HG02885 (cell line): ENCODE measurements around the gene AFDN.

Experiments used
- ATAC-seq: cut with Tn5 transposase; IDR thresholded peaks from one replicate; pipeline ENCODE4 v1.9.1; 2021; ENCODE audit warnings: mild to moderate bottlenecking; ENCODE audit not compliant: unreplicated experiment, poor library complexity

The AFDN gene

DNA sequence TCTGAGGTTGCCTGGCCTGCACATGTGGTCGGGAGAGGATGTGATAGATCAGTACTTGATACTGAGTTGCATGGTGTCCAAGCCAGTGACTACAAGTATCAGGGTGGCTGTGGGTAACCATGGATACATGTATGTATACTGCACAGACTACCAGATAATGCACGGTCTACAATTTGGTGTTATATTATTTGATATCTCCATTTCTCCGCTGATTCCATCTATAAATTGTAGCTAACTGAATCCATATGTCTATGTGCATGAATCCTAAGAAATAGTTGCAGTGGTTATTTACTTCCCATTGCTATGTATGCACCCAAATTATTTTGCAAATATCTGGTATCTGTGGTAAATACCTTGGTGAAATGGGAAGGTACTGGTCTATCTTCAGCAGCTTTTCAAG is 87.0 kb downstream of the AFDN start:
- ATAC-seq: no peak

DNA sequence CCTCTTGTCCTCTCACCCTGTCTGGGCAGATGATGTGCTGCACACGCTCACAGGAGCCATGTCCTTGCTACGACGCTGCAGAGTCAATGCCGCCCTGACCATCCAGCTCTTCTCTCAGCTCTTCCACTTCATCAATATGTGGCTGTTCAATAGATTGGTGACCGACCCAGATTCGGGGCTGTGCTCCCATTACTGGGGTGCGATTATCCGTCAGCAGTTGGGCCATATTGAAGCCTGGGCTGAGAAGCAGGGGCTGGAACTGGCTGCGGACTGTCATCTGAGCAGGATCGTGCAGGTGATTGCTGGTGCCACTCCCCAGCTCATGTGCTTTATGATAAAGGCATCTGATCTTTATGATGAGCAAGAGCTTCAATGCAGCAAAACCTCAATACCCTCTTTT is 88.4 kb downstream of the AFDN start:
- no peak for ATAC-seq

DNA sequence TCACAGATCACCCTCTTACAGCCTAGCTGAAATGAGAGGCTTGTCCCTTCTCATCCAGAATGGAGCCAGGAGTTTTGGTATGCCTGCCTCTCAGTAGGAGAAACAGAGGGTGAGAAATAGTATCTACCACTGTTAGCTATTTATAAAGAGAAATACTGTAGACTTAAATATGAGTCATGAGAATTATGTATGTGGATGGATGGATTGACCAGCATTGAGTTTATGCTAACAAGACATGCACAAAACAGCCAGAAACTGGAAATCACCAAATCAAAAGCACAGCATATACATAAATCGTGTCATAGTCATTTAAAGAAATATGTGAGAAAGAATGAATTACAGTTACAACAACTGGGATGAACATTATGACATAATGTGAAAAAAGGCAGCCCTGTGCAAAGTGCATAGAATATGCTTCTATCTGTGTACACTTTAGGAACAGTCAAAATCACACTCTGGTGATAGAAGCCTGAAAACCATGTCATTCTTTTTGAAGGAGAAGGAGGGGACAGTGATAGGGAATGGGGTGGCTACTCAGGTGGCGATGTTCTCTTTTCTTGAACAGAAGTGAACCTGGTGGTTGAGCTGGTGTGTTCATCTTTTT is 90.9 kb downstream of the AFDN start:
- no peak for ATAC-seq

DNA sequence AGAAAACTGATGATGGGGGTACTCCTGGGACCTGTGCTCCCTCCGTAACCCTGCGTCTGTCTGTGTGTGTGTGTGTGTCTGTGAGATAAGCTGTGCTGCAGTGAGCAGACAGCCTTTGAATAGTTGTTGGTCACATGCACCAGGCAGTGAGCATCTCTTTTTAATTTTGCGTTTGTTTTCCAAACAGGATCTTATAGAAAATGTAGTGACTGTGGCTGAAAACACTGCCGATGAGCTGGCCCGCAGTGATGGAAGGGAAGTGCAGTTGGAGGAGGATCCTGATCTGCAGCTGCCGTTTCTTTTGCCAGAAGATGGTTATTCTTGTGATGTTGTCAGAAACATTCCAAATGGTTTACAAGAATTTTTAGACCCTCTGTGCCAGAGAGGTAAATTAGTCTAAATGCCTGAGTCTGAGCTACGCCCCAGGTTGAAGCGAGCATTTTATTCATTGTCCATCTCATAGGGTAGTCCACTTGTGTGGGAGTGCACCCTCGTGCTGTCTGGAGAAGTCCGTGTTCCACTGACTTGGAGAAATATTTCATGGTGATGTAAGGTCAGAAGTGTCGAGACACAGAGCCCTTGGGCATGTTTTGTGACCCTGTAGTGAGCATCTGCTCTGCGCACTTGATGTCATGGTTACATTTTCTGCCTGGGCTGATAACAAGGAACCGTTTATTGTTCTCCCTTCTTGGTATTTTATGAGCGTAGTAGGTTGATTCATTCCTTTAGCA is 92.0 kb downstream of the AFDN start:
- ATAC-seq: no peak

DNA sequence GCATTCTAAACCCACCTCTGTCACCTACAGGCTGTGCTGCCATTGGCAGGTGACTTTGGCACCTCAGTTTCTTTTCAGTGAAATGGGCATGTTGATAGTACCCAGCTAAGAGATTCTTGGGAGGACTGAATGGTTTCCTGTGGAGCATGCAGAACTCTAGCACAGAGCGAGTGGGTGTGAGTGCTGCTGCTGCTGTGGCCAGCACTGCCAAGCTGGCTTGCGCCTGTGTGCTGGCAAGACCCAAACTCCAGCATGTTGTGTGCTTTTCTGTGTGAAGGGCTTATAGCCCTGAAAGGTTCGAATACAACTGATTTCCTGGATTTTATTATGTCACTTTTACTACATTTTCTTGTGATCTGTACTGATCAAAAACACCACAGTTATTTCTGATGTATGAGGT is 92.6 kb downstream of the AFDN start:
- ATAC-seq: no peak

DNA sequence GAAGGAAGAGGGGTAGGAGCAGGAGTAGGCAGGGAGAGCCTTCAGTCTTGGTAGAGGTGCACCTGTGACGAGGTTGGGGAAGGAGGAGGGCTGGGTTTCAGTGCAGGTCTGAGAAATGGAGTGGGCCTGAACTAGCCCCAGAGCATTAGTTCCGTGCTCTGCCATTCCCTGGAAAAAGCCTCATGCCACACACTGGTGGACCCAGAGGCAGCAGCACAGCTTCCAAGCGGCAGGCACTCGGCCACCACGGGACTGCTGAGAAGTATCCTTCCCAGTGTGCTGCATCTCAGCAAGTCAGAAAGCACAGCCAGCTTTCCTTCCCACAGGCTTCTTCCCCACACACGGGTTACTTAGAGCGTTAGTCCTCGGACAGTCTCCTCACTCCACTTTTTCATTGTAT is 93.5 kb downstream of the AFDN start:
- no peak for ATAC-seq

DNA sequence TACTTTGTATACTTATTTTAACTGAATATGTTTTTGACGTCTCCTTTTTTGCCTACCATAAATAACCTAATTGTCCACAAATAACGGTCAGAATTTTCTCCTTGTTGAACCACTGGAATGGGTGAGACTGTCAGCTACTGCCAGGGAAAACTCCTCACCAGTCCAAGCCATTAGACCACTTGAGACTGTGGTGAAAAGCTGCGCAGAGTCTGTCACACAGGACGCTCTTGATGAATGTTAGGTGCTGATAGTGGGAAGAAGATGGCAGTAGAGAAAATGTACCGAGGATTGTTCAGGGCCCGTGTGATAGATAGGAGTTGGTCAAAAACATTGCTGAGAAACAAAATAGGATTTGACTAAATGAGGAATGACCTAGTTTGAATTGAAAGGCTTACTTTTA is 95.1 kb downstream of the AFDN start:
- no peak for ATAC-seq

DNA sequence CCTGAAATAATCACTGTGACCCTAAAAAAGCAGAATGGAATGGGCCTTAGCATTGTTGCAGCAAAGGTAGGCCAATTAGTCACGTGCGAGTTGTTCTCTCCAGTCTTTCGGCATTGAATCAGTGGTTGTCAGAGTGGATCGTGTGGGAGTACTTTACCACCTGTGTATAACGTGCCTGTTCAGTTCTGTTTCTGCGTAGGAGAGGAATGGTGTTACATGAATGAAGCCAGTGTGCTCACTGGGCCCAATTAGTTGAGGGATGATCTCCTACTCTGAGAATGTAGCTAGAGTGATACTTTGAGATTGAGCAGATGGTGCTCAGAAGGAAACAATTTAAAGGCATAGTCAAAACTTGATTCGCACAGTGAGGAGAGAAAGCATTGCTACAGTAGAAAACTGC is 98.3 kb downstream of the AFDN start:
- ATAC-seq: no peak

DNA sequence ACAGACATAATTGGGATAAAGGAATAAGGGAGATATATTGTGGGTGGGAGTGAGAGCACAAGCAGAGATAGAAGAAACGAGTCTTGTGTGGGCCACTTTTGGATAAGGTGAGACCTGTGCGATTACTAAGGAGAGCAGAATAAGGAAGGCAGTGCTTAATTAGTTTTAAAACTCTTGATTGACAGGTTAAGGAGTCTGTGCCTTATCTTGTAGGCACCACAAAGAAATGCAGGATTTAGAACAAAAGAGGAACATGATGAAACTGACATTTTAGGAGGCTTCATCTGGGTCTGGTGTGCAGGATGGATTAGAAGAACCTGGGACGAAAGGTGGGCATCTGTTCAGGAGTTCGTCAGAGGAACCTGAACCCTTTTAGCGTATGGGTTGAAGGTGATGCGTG is 100.5 kb downstream of the AFDN start:
- no peak for ATAC-seq

DNA sequence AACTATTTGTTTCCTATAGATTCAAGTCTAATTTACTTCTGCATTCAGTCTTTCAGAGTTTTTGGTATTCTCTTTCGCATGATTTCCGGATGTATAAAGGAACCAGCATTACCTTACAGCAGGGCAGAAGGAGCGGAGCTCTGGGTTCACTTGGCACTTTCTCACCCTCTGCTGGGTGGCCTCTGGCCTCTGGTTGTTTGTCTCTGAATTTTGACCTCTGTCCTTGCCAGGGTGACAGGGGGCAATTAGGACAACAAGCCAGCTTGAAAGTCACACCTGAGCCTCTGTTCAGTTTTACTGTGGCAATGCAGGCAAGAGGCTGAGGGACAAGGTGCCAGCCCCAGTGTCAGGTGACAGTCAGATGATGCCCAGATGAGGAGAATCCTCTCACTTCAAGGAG is 101.4 kb downstream of the AFDN start:
- ATAC-seq: no peak

DNA sequence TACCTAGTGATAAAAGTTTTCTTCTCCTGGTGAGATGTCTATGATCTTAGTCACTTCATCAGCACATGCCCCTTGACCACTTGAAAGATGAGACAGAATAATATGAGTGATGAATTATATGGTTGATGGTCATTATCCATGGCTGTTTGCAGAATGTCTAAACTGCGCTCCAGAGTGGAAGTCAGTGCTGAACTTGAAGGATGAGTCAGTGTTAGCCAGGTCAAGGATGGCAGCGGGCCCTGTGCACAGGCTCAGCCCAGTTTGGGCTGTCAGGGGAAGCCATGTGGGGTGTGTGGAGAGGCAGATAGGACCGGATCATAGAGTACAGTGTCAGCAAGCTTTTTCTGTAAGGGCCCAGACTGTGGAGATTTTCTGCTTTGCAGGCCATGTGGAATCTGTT is 103.6 kb downstream of the AFDN start:
- ATAC-seq: no peak

DNA sequence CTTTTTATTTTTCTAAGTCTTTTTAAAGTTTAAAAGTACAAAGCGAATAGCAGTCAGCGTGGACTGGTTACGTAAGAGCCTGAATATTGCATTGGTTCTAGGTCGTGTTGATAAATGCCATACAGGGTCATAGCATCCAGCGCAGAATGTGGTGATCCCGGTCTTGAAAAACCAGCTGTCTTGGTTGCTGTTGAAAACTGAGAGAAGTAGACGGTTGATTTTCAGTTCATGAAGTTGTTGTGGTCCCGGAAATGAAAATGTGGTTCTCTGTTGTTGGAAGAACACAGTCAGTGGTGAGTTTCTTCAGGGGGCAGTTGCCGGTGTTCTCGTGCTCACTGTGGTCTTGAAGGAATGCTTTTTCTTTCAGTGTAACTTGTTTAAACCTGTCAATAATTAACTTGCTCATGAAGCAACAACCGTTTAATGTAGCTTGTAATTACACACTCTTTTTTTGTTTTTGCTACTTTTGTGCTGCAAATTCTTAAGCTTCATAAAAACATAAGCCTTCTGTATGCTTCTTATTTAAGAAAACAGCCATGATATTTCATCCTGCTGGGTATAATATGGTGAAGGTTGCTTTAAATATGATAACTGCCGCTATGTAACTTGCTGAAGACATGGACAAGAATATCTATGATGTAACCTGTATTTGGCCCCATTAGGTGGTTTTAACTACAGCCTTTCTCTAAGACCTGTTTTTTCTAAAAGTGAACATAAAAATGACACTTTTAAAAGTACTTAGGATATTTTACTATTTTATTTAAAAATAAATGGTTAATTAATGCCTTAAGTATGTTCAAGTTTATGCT is 106.0 kb downstream of the AFDN start:
- no peak for ATAC-seq

DNA sequence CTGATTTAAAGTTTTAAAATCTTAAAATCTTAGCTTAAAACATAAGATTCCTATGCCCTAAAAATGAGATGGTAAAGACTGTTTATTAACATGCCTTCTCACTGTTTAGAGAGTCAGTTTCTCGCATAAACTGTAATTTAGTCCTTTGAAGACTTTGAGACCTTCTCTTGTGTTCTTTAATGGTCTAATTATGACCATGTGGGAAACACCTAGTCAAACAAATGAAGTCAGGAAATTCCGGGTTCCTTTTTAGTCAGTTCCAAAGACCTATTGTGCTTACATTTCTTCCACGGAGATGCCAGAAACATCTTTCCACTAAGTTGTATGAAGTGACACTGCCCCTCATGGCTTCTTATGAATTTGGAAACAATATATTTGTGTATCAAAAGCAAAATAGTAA is 106.6 kb downstream of the AFDN start:
- no peak for ATAC-seq

DNA sequence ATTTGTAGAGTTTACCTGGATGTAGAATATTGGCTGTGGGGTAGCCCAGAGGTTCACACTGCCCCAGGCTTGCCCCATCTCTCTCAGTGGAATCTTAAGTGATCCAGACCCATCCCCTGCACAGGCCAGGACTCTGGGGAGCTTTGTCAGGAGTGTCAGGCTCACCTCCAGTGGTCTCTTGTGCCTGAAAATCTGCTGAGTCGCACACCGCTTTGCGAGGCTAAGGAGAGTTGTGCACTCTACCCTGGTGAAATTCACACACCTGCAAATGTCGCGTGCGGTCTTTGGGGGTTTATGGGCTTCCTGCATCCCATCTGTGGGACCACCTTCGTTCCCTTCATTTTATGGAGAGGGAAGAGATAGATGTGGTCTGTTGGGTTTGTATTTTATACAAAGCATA is 107.1 kb downstream of the AFDN start:
- no peak for ATAC-seq

DNA sequence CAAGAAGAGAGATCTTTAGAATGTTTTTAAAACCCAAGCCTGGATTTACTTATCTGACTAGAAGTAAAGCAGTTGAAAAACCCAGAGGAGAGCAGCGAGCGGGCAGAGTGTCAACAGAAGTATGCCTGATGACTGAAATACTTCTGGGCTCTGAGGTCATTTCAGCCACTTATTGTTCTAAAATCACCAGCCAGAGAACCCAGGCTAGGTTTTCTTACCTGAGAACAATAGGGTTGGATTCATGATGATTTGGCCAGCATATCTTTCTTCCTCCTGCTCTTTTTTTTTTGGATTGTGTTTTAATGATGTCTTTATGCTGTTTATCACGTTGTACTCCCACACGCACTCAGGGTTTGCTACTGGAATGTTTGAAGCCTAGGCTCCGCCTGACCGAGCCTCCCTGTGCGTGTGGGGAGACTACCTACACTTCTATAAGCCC is 107.7 kb downstream of the AFDN start:
- no peak for ATAC-seq

DNA sequence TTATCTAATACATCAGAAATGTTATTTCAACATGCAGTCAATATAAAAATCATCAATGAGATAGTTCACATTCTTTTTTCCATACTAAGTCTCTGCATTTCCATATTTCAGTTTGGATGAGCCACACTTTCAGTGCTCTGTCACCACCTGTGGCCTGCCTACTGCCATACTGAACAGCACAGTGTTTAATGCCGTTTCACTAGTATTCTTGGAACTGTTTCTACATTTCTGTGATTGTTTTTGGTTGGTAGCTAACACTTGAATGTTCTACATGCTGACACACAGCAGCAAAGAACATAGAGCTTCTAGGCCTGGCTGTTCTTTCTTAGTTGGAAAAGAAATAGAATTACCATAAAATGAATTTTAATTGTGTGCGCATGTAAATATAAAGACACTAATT is 109.3 kb downstream of the AFDN start:
- ATAC-seq: no peak

DNA sequence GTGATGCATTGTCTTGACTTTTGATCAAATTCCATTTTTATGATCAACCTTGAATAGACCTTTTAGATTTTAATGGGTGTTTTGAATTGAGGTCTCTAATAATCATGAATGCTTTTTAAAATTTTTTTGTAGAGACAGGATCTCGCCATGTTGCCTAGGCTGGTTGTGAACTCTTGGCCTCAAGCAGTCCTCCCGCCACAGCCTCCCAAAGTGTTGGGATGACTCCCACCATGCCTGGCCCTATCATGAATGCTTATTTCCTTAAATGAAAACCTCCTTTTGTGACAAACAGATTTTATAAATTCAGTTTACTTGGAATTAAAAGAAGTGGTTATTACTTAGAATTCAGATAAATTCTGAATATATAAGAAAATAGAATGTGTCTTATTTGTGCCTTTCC is 110.6 kb downstream of the AFDN start:
- ATAC-seq: no peak

DNA sequence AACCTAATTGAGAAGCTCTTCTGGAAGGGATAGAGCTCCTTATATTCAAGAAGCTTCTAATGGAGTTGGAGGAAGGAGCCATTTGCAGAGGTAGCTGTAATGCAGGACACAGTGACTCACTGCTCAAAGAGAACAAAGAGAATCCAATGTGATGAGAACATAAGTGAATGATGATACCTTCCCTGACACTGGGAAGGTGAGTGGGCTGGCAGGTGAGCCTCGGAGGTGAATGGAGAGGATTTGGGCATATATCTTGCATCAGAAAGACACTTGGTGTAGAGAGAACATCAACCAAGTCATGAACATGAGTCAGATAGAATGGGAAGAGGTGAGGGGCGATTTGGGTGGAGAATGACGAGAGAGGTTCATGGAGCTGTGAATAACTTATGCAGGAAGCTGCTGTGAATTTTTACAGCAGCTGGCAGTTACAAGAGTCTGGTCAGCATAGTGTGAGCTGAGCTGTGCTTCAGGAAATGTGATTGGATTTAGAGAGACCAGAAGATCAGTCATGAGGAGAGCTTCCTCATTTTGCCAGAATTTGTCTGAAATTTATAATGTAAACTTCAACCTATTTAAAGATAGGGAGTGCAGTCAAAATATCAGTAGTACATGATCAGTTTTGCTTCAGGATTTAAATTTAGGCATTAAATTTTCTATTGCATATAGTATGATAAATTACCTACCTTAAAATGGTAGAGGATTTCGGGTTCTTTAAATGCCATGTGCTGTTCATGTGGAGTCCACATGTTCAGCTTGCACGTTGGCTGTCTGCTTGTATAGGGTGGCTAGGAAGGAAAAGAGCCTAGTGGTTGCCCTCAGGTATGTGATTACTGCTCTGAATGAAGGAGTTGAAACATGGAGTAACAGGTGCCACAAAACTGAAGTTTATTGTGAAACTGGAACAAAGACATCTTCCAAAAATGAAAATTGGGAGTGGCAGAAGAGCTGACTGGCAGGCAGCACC is 111.5 kb downstream of the AFDN start:
- ATAC-seq: no peak

DNA sequence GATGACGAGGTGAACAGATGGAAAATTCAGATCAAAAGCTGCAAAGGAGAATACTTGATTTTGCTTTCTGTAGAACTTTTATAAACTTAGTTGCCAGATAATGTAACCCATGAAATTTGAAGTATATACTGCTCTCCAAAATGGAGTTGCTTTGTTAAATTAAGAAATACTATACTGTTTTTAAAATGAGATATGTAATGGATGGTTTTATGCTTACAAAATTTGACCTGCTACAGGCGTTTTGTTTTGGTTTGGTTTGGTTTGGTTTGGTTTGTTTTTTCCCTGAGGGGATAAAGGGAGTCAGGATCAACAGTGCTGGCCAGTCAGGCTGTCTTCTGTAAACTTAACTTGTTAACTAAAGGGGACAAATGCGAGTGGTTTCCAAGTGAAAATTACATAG is 115.1 kb downstream of the AFDN start:
- ATAC-seq: no peak

DNA sequence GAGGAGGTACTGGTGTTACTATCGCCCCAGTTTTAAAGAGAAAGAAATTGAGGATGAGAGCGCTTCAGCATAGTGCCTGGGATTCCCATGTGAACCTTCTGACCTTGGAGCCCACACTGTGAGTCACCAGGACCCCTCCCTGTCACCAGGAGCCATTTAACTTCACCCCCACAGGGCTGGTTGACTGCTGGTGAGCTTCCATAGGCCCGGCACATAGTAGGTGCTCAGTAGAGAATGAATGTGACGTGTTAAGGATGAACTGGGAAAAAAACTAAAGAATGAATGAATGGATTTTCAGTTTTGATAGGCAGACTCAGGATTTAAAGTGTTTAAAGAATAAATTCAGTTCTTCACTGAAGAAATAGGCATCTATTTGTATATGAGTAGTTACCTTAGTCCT is 117.4 kb downstream of the AFDN start:
- ATAC-seq: no peak
